PC-9 (cell line): ENCODE measurements around the gene HOMER2. TPM values are rescaled to one million over a fixed set of nuclear protein-coding genes. Genes with fewer than 3 reads are reported as not detected.

Source experiments
- BruUV-seq: library from RNA; stranded (reverse); fragments of 400-500 nt; replicated peaks from 2 replicates; lab custom pipeline; 2021; lab: Mats Ljungman, UMichigan
- CTCF ChIA-PET: fragments of 300-600 bp; sonication (Branson Sonifier 250); formaldehyde crosslinking; loops from one replicate; lab custom pipeline; 2022; ENCODE audit warnings: antibody characterized with exemption; lab: Charles Lee
- POLR2A ChIA-PET: fragments of 300-600 bp; sonication (Branson Sonifier 250); formaldehyde crosslinking; loops from one replicate; lab custom pipeline; 2022; ENCODE audit warnings: antibody characterized with exemption; ENCODE audit not compliant: unreplicated experiment; lab: Charles Lee
- DNase-seq, 2 experiments: peaks; one replicate each; pipeline versions ENCODE4 v3.0.0 to v3.0.0-alpha.2; 2015 to 2022; ENCODE audit warnings: mixed read lengths in 1 of 2
- H2AFZ ChIP-seq: fragments of 200-600 bp; sonication (generic); 2 replicates; pipeline ENCODE4 v1.8.1; 2017; ENCODE audit warnings: antibody characterized with exemption
- H3F3A ChIP-seq: fragments of 200-600 bp; sonication (generic); 2 replicates; pipeline ENCODE4 v1.8.1; 2017; ENCODE audit warnings: antibody characterized with exemption, mild to moderate bottlenecking, low read depth; ENCODE audit not compliant: insufficient read depth
- H3K27ac ChIP-seq: fragments of 200-600 bp; sonication (generic); 2 replicates; pipeline ENCODE4 v1.6.1; 2016; ENCODE audit warnings: mixed run types
- H3K27me3 ChIP-seq: fragments of 200-600 bp; sonication (generic); 2 replicates; pipeline ENCODE4 v1.6.1; 2016; ENCODE audit warnings: low read depth, mixed run types; ENCODE audit not compliant: insufficient read depth
- H3K36me3 ChIP-seq: fragments of 200-600 bp; sonication (generic); 2 replicates; pipeline ENCODE4 v1.6.1; 2016; ENCODE audit warnings: low read depth, mixed run types
- H3K4me1 ChIP-seq: fragments of 200-600 bp; sonication (generic); replicated peaks from 2 replicates; pipeline ENCODE4 v1.6.1; 2016; ENCODE audit warnings: mixed run types; ENCODE audit not compliant: insufficient read depth
- H3K4me2 ChIP-seq: fragments of 200-600 bp; sonication (generic); 2 replicates; pipeline ENCODE4 v1.6.1; 2017; ENCODE audit warnings: mixed run types
- H3K4me3 ChIP-seq: fragments of 200-600 bp; sonication (generic); 2 replicates; pipeline ENCODE4 v1.6.1; 2016; ENCODE audit warnings: mixed run types
- H3K79me2 ChIP-seq: fragments of 200-600 bp; sonication (generic); 2 replicates; pipeline ENCODE4 v1.6.1; 2017; ENCODE audit warnings: low read depth, mixed run types
- H3K9me2 ChIP-seq: fragments of 200-600 bp; sonication (generic); 2 replicates; pipeline ENCODE4 v1.8.1; 2017; ENCODE audit warnings: mild to moderate bottlenecking; ENCODE audit not compliant: insufficient read depth
- H3K9me3 ChIP-seq: fragments of 200-600 bp; sonication (generic); 2 replicates; pipeline ENCODE4 v1.8.1; 2016; ENCODE audit warnings: low read depth; ENCODE audit not compliant: insufficient read depth
- H4K20me1 ChIP-seq: fragments of 200-600 bp; sonication (generic); 2 replicates; pipeline ENCODE4 v1.8.1; 2017; ENCODE audit not compliant: insufficient read depth
- EZH2 ChIP-seq: fragments of 200-600 bp; sonication (generic); IDR thresholded peaks from 2 replicates; pipeline ENCODE4 v1.8.0; 2017; ENCODE audit warnings: antibody characterized with exemption, low read depth
- intact Hi-C: fragments of 100-400 bp; cut with micrococcal nuclease; formaldehyde crosslinking; loops from one replicate; pipeline ENCODE4 v1.10.0; 2022; ENCODE audit not compliant: unreplicated experiment
- total RNA-seq: library from RNA; stranded (reverse); gene quantifications from 2 replicates; pipeline ENCODE4 v1.2.3, GENCODE V29; 2021
- TF ChIP-seq, protein P1 (sequence below): fragments of 200-600 bp; sonication (generic); conservative IDR thresholded peaks from 2 replicates; pipeline ENCODE4 v1.6.1; 2017; ENCODE audit warnings: mixed run types, antibody characterized with exemption, mild to moderate bottlenecking, moderate library complexity

The HOMER2 gene
- total RNA-seq, 1 experiment from 2014 or later = 15.1 TPM

DNA sequence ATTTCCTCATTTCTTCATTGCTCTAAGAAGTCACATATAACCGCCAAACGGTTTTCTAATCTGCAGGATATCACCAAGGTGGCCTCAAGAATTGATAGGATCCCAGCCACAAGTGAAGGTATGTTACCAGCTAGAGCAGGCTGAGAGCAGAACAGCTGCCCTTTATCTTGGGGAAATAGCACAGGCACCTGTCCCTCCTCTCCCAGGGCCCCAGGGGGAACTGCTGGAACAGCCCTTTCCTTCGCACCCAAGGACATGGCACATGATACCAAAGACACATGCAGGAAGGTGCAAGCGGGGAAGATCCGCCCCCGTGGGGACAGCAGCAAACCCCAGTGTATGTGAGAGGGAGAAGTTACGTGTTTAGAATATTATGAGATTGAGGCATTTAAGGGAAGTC, 35.3 kb downstream of the HOMER2 start:
- intact Hi-C loops = no loop called here
- POLR2A ChIA-PET = no interaction called here

DNA sequence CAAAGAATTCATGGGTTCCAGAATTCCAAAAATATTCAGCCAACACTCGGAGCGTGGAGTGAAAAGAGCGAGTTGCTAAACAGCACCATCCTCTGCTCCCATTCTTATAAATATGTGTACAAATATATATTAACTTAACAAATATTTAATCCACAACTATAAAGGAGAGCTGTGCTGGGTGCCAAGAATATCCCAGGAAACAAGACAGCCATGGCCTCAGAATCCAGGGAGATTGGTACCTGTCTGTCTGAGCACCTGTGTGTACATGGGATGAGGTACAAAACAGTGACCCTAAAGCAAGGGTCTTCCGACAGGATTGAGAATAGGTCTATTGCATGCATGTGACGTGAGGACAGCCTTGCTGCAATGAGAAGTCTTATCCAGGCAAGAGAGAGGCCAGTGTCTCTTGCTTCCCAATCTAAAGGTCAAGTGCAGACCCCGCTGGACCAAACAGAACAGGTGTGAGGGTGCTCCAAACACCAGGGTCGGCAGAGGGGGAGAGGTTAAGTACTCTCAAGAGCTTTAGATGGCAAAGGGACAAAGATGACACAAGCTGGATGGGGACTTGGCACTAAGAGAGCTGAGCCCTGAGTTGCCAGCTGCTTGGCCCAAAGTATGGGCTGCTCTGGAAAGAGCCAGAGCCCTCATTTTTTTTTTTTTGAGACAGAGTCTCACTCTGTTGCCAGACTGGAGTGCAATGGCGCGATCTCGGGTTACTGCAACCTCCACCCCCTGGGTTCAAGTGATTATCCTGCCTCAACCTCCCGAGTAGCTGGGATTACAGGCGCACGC, 36.2 kb downstream of the HOMER2 start:
- no peaks in the 10 kb centered on the region for H3K4me1 ChIP-seq
- H3K9me3 ChIP-seq = no peaks in the 10 kb centered on the region
- ChIA-PET CTCF (no interaction called here), POLR2A (no interaction called here)
- no peak overlapping the region for H2AFZ ChIP-seq
- H3K4me2 ChIP-seq = no peak overlapping the region
- no peak overlapping the region for H3K4me3 ChIP-seq
- H3K79me2 ChIP-seq = no peaks in the 10 kb centered on the region
- no peaks in the 10 kb centered on the region for H3K36me3 ChIP-seq
- no peak overlapping the region for H3K27ac ChIP-seq
- H3K9me2 ChIP-seq = no peaks in the 10 kb centered on the region; the same call in 1 of the 2 replicates
- intact Hi-C loops = no loop called here
- no peaks in the 10 kb centered on the region for H3F3A ChIP-seq
- BruUV-seq = no TSS peak
- H3K27me3 ChIP-seq = peaks cover 3% of the 10 kb centered on the region; the same call in 1 of the 2 replicates
- no peaks in the 10 kb centered on the region for H4K20me1 ChIP-seq
- TF ChIP-seq, protein P1, sequence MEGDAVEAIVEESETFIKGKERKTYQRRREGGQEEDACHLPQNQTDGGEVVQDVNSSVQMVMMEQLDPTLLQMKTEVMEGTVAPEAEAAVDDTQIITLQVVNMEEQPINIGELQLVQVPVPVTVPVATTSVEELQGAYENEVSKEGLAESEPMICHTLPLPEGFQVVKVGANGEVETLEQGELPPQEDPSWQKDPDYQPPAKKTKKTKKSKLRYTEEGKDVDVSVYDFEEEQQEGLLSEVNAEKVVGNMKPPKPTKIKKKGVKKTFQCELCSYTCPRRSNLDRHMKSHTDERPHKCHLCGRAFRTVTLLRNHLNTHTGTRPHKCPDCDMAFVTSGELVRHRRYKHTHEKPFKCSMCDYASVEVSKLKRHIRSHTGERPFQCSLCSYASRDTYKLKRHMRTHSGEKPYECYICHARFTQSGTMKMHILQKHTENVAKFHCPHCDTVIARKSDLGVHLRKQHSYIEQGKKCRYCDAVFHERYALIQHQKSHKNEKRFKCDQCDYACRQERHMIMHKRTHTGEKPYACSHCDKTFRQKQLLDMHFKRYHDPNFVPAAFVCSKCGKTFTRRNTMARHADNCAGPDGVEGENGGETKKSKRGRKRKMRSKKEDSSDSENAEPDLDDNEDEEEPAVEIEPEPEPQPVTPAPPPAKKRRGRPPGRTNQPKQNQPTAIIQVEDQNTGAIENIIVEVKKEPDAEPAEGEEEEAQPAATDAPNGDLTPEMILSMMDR = no peak
- TF ChIP-seq EZH2 = no peak
- DNase-seq = no peak

More for the DNA sequence above, 35.3 kb downstream of the HOMER2 start:
- Histone ChIP-seq H3K27ac (no peak overlapping the region), H3K4me2 (no peak overlapping the region), H3K27me3 (peaks cover 3% of the 10 kb centered on the region; the same call in 1 of the 2 replicates), H3K79me2 (no peaks in the 10 kb centered on the region), H3K36me3 (no peaks in the 10 kb centered on the region), H4K20me1 (no peaks in the 10 kb centered on the region), H3K9me2 (no peaks in the 10 kb centered on the region; the same call in 1 of the 2 replicates), H3F3A (no peaks in the 10 kb centered on the region), H3K9me3 (no peaks in the 10 kb centered on the region), H2AFZ (no peak overlapping the region), H3K4me3 (no peak overlapping the region), H3K4me1 (no peaks in the 10 kb centered on the region)
- CTCF ChIA-PET = no interaction called here
- no peak for DNase-seq
- BruUV-seq = no TSS peak
- TF ChIP-seq EZH2 = no peak
- TF ChIP-seq, protein P1 = no peak

DNA sequence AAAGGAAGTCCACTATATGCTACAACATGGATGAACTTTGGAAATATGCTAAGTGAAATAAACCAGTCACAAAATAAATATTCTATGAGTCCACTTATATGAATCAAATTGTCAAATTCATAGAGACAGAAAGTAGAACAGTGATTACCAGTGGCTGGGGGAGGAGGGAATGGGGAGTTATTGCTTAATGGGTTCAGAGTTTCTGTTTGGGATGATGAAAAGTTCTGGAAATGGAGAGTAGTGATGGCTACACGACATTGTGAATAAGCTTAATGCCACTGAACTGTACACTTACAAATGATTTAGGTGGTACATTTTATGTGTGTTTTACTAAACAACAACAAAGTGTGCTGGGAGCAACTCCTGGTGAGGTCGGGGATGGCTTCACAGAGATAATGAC, 38.1 kb downstream of the HOMER2 start:
- no peak for TF ChIP-seq EZH2
- TF ChIP-seq, protein P1 = no peak

More for the DNA sequence above, 38.1 kb downstream of the HOMER2 start:
- intact Hi-C loops = no loop called here
- POLR2A ChIA-PET = no interaction called here
- H3K27ac ChIP-seq = no peak overlapping the region
- CTCF ChIA-PET = no interaction called here
- H3K4me1 ChIP-seq = no peaks in the 10 kb centered on the region
- no peaks in the 10 kb centered on the region for H3F3A ChIP-seq
- no peaks in the 10 kb centered on the region for H4K20me1 ChIP-seq
- H3K27me3 ChIP-seq = peaks cover 3% of the 10 kb centered on the region; the same call in 1 of the 2 replicates
- H3K4me2 ChIP-seq = no peak overlapping the region
- DNase-seq = no peak
- no peaks in the 10 kb centered on the region for H3K36me3 ChIP-seq
- BruUV-seq = no TSS peak
- no peaks in the 10 kb centered on the region for H3K9me3 ChIP-seq
- no peak overlapping the region for H2AFZ ChIP-seq
- no peak overlapping the region for H3K4me3 ChIP-seq
- no peaks in the 10 kb centered on the region; the same call in 1 of the 2 replicates for H3K9me2 ChIP-seq
- H3K79me2 ChIP-seq = no peaks in the 10 kb centered on the region
